K562 (cell line): Measurements from ENCODE around the gene TGFB1I1. TPM values are rescaled to one million over a fixed set of nuclear protein-coding genes. Genes with fewer than 3 reads are reported as not detected.

Experiments
- ATAC-seq: fragments of 200-7000 bp; cut with Tn5 transposase; 3 replicates; pipeline ENCODE4 v1.9.1; 2020; ENCODE audit warnings: moderate library complexity
- BruUV-seq: library from RNA; stranded (reverse); fragments of 400-500 nt; replicated peaks from 2 replicates; lab custom pipeline; 2021; lab: Mats Ljungman, UMichigan
- CTCF ChIA-PET: fragments of 300-600 bp; formaldehyde crosslinking; extraction: SDS; loops from one replicate; lab custom pipeline; 2021; ENCODE audit warnings: low intra/inter-chr PET ratio; lab: Yijun Ruan, JAX
- POLR2A ChIA-PET: fragments of 300-600, 350-650 bp; sonication (Branson Sonifier 250); formaldehyde crosslinking; extraction: SDS; loops from one replicate; lab custom pipeline; 2021; ENCODE audit warnings: antibody characterized with exemption, inconsistent platforms; lab: Yijun Ruan, JAX
- DNase-seq, 4 experiments: peaks; one replicate each; pipeline versions ENCODE4 v3.0.0 to v3.0.0-alpha.2; 2011 to 2018; ENCODE audit warnings: low spot score in 3 of 4, mixed read lengths in 3 of 4; ENCODE audit errors: extremely low read depth in 1 of 4
- FAIRE-seq: peaks from 2 replicates; lab custom pipeline; 2011; peaks lifted over from hg19 to GRCh38; lab: Jason Lieb, UNC
- H2AFZ ChIP-seq: 2 replicates; pipeline ENCODE4 v1.6.0; 2011; ENCODE audit warnings: low read depth, low read length, control low read depth, inconsistent platforms
- H3K27ac ChIP-seq: fragments of 200-600 bp; 3 replicates; pipeline ENCODE4 v1.8.0; 2011; ENCODE audit warnings: low read depth, mild to moderate bottlenecking, control low read depth, inconsistent platforms, low read length, moderate library complexity, mixed read lengths; ENCODE audit errors: extremely low read depth
- H3K27me3 ChIP-seq, 2 experiments: fragments of 300-600 bp in 1 of 2; 2 replicates in 1 of 2; 3 replicates in 1 of 2; pipeline versions ENCODE4 v1.6.0 to v1.8.0; 2011; ENCODE audit warnings: inconsistent platforms in 2 of 2, low read length in 2 of 2, mild to moderate bottlenecking in 1 of 2, mixed read lengths in 1 of 2, moderate library complexity in 1 of 2; ENCODE audit not compliant: control insufficient read depth in 2 of 2, insufficient read depth in 2 of 2
- H3K36me3 ChIP-seq: fragments of 300-600 bp; 3 replicates; pipeline ENCODE4 v1.8.0; 2011; ENCODE audit warnings: mild to moderate bottlenecking, low read length, inconsistent platforms; ENCODE audit not compliant: control insufficient read depth, insufficient read depth
- H3K4me1 ChIP-seq, 2 experiments: fragments of 200-600 bp in 1 of 2; replicated peaks in 1 of 2; 2 replicates in 1 of 2; 3 replicates in 1 of 2; pipeline versions ENCODE4 v1.5.1 to v1.8.0; 2011; ENCODE audit warnings: inconsistent platforms in 2 of 2, low read length in 2 of 2, mild to moderate bottlenecking in 1 of 2, mixed read lengths in 1 of 2, moderate library complexity in 1 of 2; ENCODE audit not compliant: control insufficient read depth in 2 of 2, insufficient read depth in 2 of 2
- H3K4me2 ChIP-seq: 2 replicates; pipeline ENCODE4 v1.6.1; 2011; ENCODE audit warnings: low read length, control low read depth, inconsistent platforms, mixed read lengths; ENCODE audit not compliant: insufficient read depth
- H3K4me3 ChIP-seq: fragments of 200-600 bp; sonication (generic), shearing (Covaris generic); 2 replicates; pipeline ENCODE4 v1.5.1; 2016; ENCODE audit warnings: control low read depth, inconsistent platforms
- H3K79me2 ChIP-seq: fragments of 200-600 bp; 3 replicates; pipeline ENCODE4 v1.8.0; 2011; ENCODE audit warnings: low read length, inconsistent platforms; ENCODE audit not compliant: control insufficient read depth, insufficient read depth
- H3K9ac ChIP-seq, 2 experiments: 2 replicates each; pipeline versions ENCODE4 v1.6.0 to v1.6.1; 2011; ENCODE audit warnings: low read depth in 2 of 2, low read length in 2 of 2, control low read depth in 1 of 2, inconsistent platforms in 1 of 2, mild to moderate bottlenecking in 1 of 2, mixed read lengths in 1 of 2; ENCODE audit not compliant: insufficient read depth in 1 of 2
- H3K9me1 ChIP-seq: one replicate; pipeline ENCODE4 v1.6.0; 2011; ENCODE audit warnings: inconsistent platforms, mild to moderate bottlenecking, low read length, moderate library complexity; ENCODE audit not compliant: control insufficient read depth, insufficient read depth
- H3K9me3 ChIP-seq: replicated peaks from 2 replicates; pipeline ENCODE4 v1.5.1; 2011; ENCODE audit warnings: low read depth, low read length, inconsistent platforms; ENCODE audit not compliant: control insufficient read depth, insufficient read depth
- H4K20me1 ChIP-seq: replicated peaks from 2 replicates; pipeline ENCODE4 v1.6.1; 2011; ENCODE audit warnings: low read length, inconsistent platforms, mixed read lengths; ENCODE audit not compliant: control insufficient read depth, insufficient read depth
- BRD9 ChIP-seq: fragments of 450-650 bp; IDR thresholded peaks from 2 replicates; pipeline ENCODE4 v1.6.1; 2018; ENCODE audit warnings: low read depth; ENCODE audit not compliant: partially characterized antibody
- CUX1 ChIP-seq: fragments of 200-800 bp; sonication (Bioruptor generic); IDR thresholded peaks from 2 replicates; pipeline ENCODE4 v1.6.1; 2016; ENCODE audit warnings: missing genetic modification characterization, missing compliant biosample characterization
- DEAF1 ChIP-seq: fragments of 450-650 bp; formaldehyde crosslinking; IDR thresholded peaks from 2 replicates; pipeline ENCODE4 v1.4.0; 2020; ENCODE audit warnings: mild to moderate bottlenecking, moderate library complexity
- HMBOX1 ChIP-seq: sonication (generic); IDR thresholded peaks from 2 replicates; pipeline ENCODE4 v1.6.1; 2016
- ZNF277 ChIP-seq: fragments of 250-450 bp; sonication (Bioruptor Pico); IDR thresholded peaks from 2 replicates; pipeline ENCODE4 v1.8.0; 2022; ENCODE audit warnings: inconsistent platforms, mild to moderate bottlenecking, moderate library complexity, borderline replicate concordance
- ZNF449 ChIP-seq: fragments of 250-450 bp; sonication (Bioruptor Pico); IDR thresholded peaks from 2 replicates; pipeline ENCODE4 v1.8.0; 2022; ENCODE audit warnings: moderate library complexity, mild to moderate bottlenecking, inconsistent platforms
- ZNF764 ChIP-seq: fragments of 250-450 bp; sonication (Bioruptor Pico); IDR thresholded peaks from 2 replicates; pipeline ENCODE4 v1.4.0; 2020; ENCODE audit warnings: low read depth, mild to moderate bottlenecking, moderate library complexity
- WGBS: fragments of 100-300 bp; shearing (Covaris generic); methylation state at CpG from one replicate; pipeline ENCODE4 v1.1.6; 2016; ENCODE audit warnings: low coverage, mixed read lengths; ENCODE audit not compliant: insufficient coverage; ENCODE audit errors: missing lambda C conversion rate; 5-methylcytosine and 5-hydroxymethylcytosine counted together
- in situ Hi-C: fragments of 300-500 bp; cut with MboI; formaldehyde crosslinking; loops from 4 replicates; pipeline ENCODE4 v1.15.0; 2018; ENCODE audit warnings: inconsistent platforms, mixed read lengths
- intact Hi-C: fragments of 100-400 bp; cut with micrococcal nuclease; formaldehyde crosslinking; loops from 2 replicates; pipeline ENCODE4 v1.14.2; 2022
- polyA plus RNA-seq, 8 experiments: library from polyadenylated mRNA; depleted of rRNA in 4 of 8; stranded (reverse) in 5 of 8; unstranded in 3 of 8; fragments of >200 nt; fragmentation: Nextera tagmentation in 2 of 8; fragmentation: Illumina TruSeq in 1 of 8; extraction: Ambion mirVana in 2 of 8; extraction: Trizol in 1 of 8; gene quantifications; 2 replicates each; pipeline versions ENCODE4 v1.2.1 to v1.2.3, GENCODE V29; 2011 to 2014; ENCODE audit warnings: inconsistent platforms in 1 of 8, missing spikeins in 1 of 8
- total RNA-seq, 7 experiments: library from RNA; depleted of rRNA in 6 of 7; stranded (reverse); fragments of >200 nt in 6 of 7; fragmentation: Illumina TruSeq in 2 of 7; extraction: Trizol in 2 of 7; gene quantifications; 2 replicates each; pipeline versions ENCODE4 v1.2.1 to v1.2.3, GENCODE V29; 2011 to 2021; ENCODE audit warnings: low replicate concordance in 1 of 7

The TGFB1I1 gene
- total and polyA plus RNA-seq, 9 of the 15 experiments (the other 6 are each of a cell fraction or from before 2014, with no cell fraction given): 0.04 to 0.91 (median 0.19) TPM

GRCh38 chr16:31460582-31461002, 11.4 kb upstream of the TGFB1I1 start:
- Histone ChIP-seq H2AFZ (peak overlapping the region; percentile 86), H3K9me1 (no peaks in the 10 kb centered on the region), H3K4me1 (peaks cover 18 to 47% of the 10 kb centered on the region in 2 experiments), H4K20me1 (peaks cover 4% of the 10 kb centered on the region), H3K4me2 (peak overlapping the region; percentile 92), H3K9me3 (no peaks in the 10 kb centered on the region), H3K27ac (peak overlapping the region; percentile 99), H3K4me3 (peak overlapping the region; percentile 83), H3K27me3 (no peaks in the 10 kb centered on the region), H3K79me2 (peaks cover 48% of the 10 kb centered on the region), H3K36me3 (peaks cover 51% of the 10 kb centered on the region; the same call in 2 of the 3 replicates), H3K9ac (peak overlapping the region in 1 of 2 experiments; percentile 78; a peak in 2 of 4 replicates)
- TSS peak; percentile 68 for BruUV-seq
- FAIRE-seq (peak; percentile 78), ATAC-seq (no peak), DNase-seq (peak in 2 of 4 experiments; percentile 9 to 67)
- ChIA-PET POLR2A (interaction anchor here (0.6 to 1.9 kb wide), 14 partner anchors 9 to 678 kb away, joined by 3 to 15 read pairs (median 4); partner anchors contain the start of genes FUS and RUSF1), CTCF (interaction anchor here (0.6 to 1.0 kb wide), 3 partner anchors 237 to 460 kb away, joined by 3 read pairs; no protein-coding TSS in a partner anchor)
- in situ Hi-C loops: no loop called here
- intact Hi-C loops: no loop called here
- 34% methylated on average over 8 of the region's 8 CpGs for WGBS
- TF ChIP-seq ZNF449 (CRISPR knock-in tag) (no peak), ZNF764 (CRISPR knock-in tag) (no peak), BRD9 (no peak), ZNF277 (CRISPR knock-in tag) (no peak), DEAF1 (0 out of 2 replicates have a peak, but pooled peaks have one; percentile 18), HMBOX1 (0 out of 2 replicates have a peak, but pooled peaks have one; percentile 41), CUX1 (no peak)
